Measurements from ENCODE around the gene KDM6B.

Gene KDM6B

GRCh38 chr17:7843257-7843535 lies 9.2 kb downstream of the KDM6B start:
- H2BK12ac ChIP-seq (ENCODE audit: low read length) = peak overlapping the region; percentile 4
- H3K36me3 ChIP-seq (replicated peaks in 1 of 2; ENCODE audit: control insufficient read depth in 2 of 2, insufficient read depth in 2 of 2, low read length in 2 of 2) = peaks cover 26 to 45% of the 10 kb centered on the region in 2 donors
- H4K8ac ChIP-seq (ENCODE audit: low read depth, low read length) = no peak overlapping the region
- H3K79me1 ChIP-seq (ENCODE audit: low read depth, low read length) = peaks cover 36% of the 10 kb centered on the region
- no peaks in the 10 kb centered on the region for H3K9me3 ChIP-seq (replicated peaks in 1 of 2; ENCODE audit: control insufficient read depth in 2 of 2, insufficient read depth in 1 of 2, low read depth in 1 of 2, low read length in 2 of 2)
- H3K23ac ChIP-seq (ENCODE audit: low read depth, low read length, poor library complexity) = peak overlapping the region; percentile 87
- peak overlapping the region; percentile 40 for H2BK15ac ChIP-seq (ENCODE audit: low read length)
- no peak overlapping the region for H4K91ac ChIP-seq (ENCODE audit: low read depth, low read length, poor library complexity)
- peak overlapping the region; percentile 83 for H2BK5ac ChIP-seq (ENCODE audit: low read length)
- peak overlapping the region; percentile 66 for H2AK5ac ChIP-seq (ENCODE audit: low read depth, low read length)
- peaks cover 31 to 40% of the 10 kb centered on the region in 2 donors for H3K4me1 ChIP-seq (ENCODE audit: control insufficient read depth in 2 of 2, insufficient read depth in 1 of 2, low read depth in 1 of 2, low read length in 2 of 2)
- H3K9ac ChIP-seq (ENCODE audit: low read depth, low read length, poor library complexity) = peak overlapping the region; percentile 89
- peak overlapping the region; percentile 82 for H3K18ac ChIP-seq (ENCODE audit: low read length)
- WGBS, 2 donors (ENCODE audit: extremely low coverage in 2 of 2, insufficient read length in 2 of 2, insufficient replicate concordance in 1 of 2) = no CpG with 5 or more reads among the region's 17 CpGs
- H3K27ac ChIP-seq (replicated peaks; ENCODE audit: low read length) = peak overlapping the region; percentile 47
- no peak overlapping the region for H2BK120ac ChIP-seq (ENCODE audit: low read depth, low read length)
- DNase-seq (ENCODE audit: low spot score) = no peak
- peak overlapping the region; percentile 99 for H3K4me2 ChIP-seq (ENCODE audit: insufficient read depth, low read length, poor library complexity, severe bottlenecking)
- H3K14ac ChIP-seq (ENCODE audit: low read length) = peak overlapping the region; percentile 49
- no peak overlapping the region for H3K4ac ChIP-seq (ENCODE audit: low read length)
- H3K4me3 ChIP-seq (ENCODE audit: low read length in 2 of 2) = peak overlapping the region; percentile 80 to 84
- no peaks in the 10 kb centered on the region for H3K27me3 ChIP-seq (ENCODE audit: control insufficient read depth in 3 of 3, insufficient read depth in 3 of 3, low read depth in 1 of 3, low read length in 3 of 3)
- peak overlapping the region; percentile 78 for H2AFZ ChIP-seq (ENCODE audit: low read length)

- peaks cover 27 to 47% of the 10 kb centered on the region in 2 donors for H3K36me3 ChIP-seq (replicated peaks in 1 of 2; ENCODE audit: control insufficient read depth in 2 of 2, insufficient read depth in 2 of 2, low read length in 2 of 2)
- peak overlapping the region; percentile 83 for H3K27ac ChIP-seq (replicated peaks; ENCODE audit: low read length)
- peak overlapping the region; percentile 76 for H2AK5ac ChIP-seq (ENCODE audit: low read depth, low read length)
- H3K9ac ChIP-seq (ENCODE audit: low read depth, low read length, poor library complexity) = peak overlapping the region; percentile 93
- peak overlapping the region; percentile 95 for H2BK120ac ChIP-seq (ENCODE audit: low read depth, low read length)
- H2BK12ac ChIP-seq (ENCODE audit: low read length) = peak overlapping the region; percentile 5
- peak overlapping the region; percentile 80 to 84 for H3K4me3 ChIP-seq (ENCODE audit: low read length in 2 of 2)
- H3K4ac ChIP-seq (ENCODE audit: low read length) = no peak overlapping the region
- H4K91ac ChIP-seq (ENCODE audit: low read depth, low read length, poor library complexity) = no peak overlapping the region
- no CpG with 5 or more reads among the region's 61 CpGs for WGBS, 2 donors (ENCODE audit: extremely low coverage in 2 of 2, insufficient read length in 2 of 2, insufficient replicate concordance in 1 of 2)
- peaks cover 28 to 37% of the 10 kb centered on the region in 2 donors for H3K4me1 ChIP-seq (ENCODE audit: control insufficient read depth in 2 of 2, insufficient read depth in 1 of 2, low read depth in 1 of 2, low read length in 2 of 2)
- no peaks in the 10 kb centered on the region for H3K27me3 ChIP-seq (ENCODE audit: control insufficient read depth in 3 of 3, insufficient read depth in 3 of 3, low read depth in 1 of 3, low read length in 3 of 3)
- H3K18ac ChIP-seq (ENCODE audit: low read length) = peak overlapping the region; percentile 97
- H4K8ac ChIP-seq (ENCODE audit: low read depth, low read length) = no peak overlapping the region
- H3K4me2 ChIP-seq (ENCODE audit: insufficient read depth, low read length, poor library complexity, severe bottlenecking) = peak overlapping the region; percentile 99
- peak overlapping the region; percentile 83 for H2BK5ac ChIP-seq (ENCODE audit: low read length)
- H3K14ac ChIP-seq (ENCODE audit: low read length) = peak overlapping the region; percentile 47
- H3K79me1 ChIP-seq (ENCODE audit: low read depth, low read length) = peaks cover 36% of the 10 kb centered on the region
- DNase-seq (ENCODE audit: low spot score) = peak; percentile 86
- peak overlapping the region; percentile 78 for H2AFZ ChIP-seq (ENCODE audit: low read length)
- no peaks in the 10 kb centered on the region for H3K9me3 ChIP-seq (replicated peaks in 1 of 2; ENCODE audit: control insufficient read depth in 2 of 2, insufficient read depth in 1 of 2, low read depth in 1 of 2, low read length in 2 of 2)
- H2BK15ac ChIP-seq (ENCODE audit: low read length) = peak overlapping the region; percentile 45
- H3K23ac ChIP-seq (ENCODE audit: low read depth, low read length, poor library complexity) = peak overlapping the region; percentile 75
These were observed 9.7 kb downstream of the KDM6B start for GRCh38 chr17:7843536-7844291.

- Histone ChIP-seq H3K27me3 (ENCODE audit: control insufficient read depth in 3 of 3, insufficient read depth in 3 of 3, low read depth in 1 of 3, low read length in 3 of 3) (no peaks in the 10 kb centered on the region), H3K4me1 (ENCODE audit: control insufficient read depth in 2 of 2, insufficient read depth in 1 of 2, low read depth in 1 of 2, low read length in 2 of 2) (peaks cover 20 to 29% of the 10 kb centered on the region in 2 donors), H2AFZ (ENCODE audit: low read length) (peak overlapping the region; percentile 66), H2BK15ac (ENCODE audit: low read length) (peak overlapping the region; percentile 45), H3K79me1 (ENCODE audit: low read depth, low read length) (peaks cover 38% of the 10 kb centered on the region), H3K4me2 (ENCODE audit: insufficient read depth, low read length, poor library complexity, severe bottlenecking) (peak overlapping the region; percentile 99), H3K4ac (ENCODE audit: low read length) (no peak overlapping the region), H2BK12ac (ENCODE audit: low read length) (peak overlapping the region; percentile 5), H3K14ac (ENCODE audit: low read length) (peak overlapping the region; percentile 25), H2BK5ac (ENCODE audit: low read length) (peak overlapping the region; percentile 83), H3K23ac (ENCODE audit: low read depth, low read length, poor library complexity) (peak overlapping the region; percentile 75), H4K91ac (ENCODE audit: low read depth, low read length, poor library complexity) (no peak overlapping the region), H2BK120ac (ENCODE audit: low read depth, low read length) (peak overlapping the region; percentile 95), H3K18ac (ENCODE audit: low read length) (peak overlapping the region; percentile 73), H2AK5ac (ENCODE audit: low read depth, low read length) (peak overlapping the region; percentile 76), H3K36me3 (replicated peaks in 1 of 2; ENCODE audit: control insufficient read depth in 2 of 2, insufficient read depth in 2 of 2, low read length in 2 of 2) (peaks cover 34 to 54% of the 10 kb centered on the region in 2 donors), H3K9ac (ENCODE audit: low read depth, low read length, poor library complexity) (peak overlapping the region; percentile 93), H4K8ac (ENCODE audit: low read depth, low read length) (no peak overlapping the region), H3K4me3 (ENCODE audit: low read length in 2 of 2) (peak overlapping the region; percentile 80 to 84), H3K9me3 (replicated peaks in 1 of 2; ENCODE audit: control insufficient read depth in 2 of 2, insufficient read depth in 1 of 2, low read depth in 1 of 2, low read length in 2 of 2) (no peaks in the 10 kb centered on the region), H3K27ac (replicated peaks; ENCODE audit: low read length) (peak overlapping the region; percentile 50)
- WGBS, 2 donors (ENCODE audit: extremely low coverage in 2 of 2, insufficient read length in 2 of 2, insufficient replicate concordance in 1 of 2) = no CpG with 5 or more reads among the region's 71 CpGs
- DNase-seq (ENCODE audit: low spot score) = peak; percentile 85
These were observed 10.5 kb downstream of the KDM6B start for GRCh38 chr17:7844292-7845154.
